SHP77 (cell line): ENCODE data around the gene NR5A1.

Experiments used
- DNase-seq, 2 experiments: peaks; one replicate each; lab custom pipeline; 2025; lab: John Stamatoyannopoulos, UW

The NR5A1 gene

GRCh38 chr9:124506931-124507879 lies at the start of gene NR5A1:
TSS of gene NR5A1 (minus strand) at chr9:124507399. CDS start at chr9:124503395, 4,004 bp downstream.
- no peak for DNase-seq

- DNase-seq = no peak
These were observed 47.8 kb upstream of the NR5A1 start for GRCh38 chr9:124555043-124555442.

GRCh38 chr9:124553738-124554137 lies 46.5 kb upstream of the NR5A1 start:
- DNase-seq = no peak

GRCh38 chr9:124552273-124552605 lies 45.0 kb upstream of the NR5A1 start:
- no peak for DNase-seq

- peak; percentile 37 to 38 for DNase-seq
These were observed 44.5 kb upstream of the NR5A1 start for GRCh38 chr9:124551472-124552272.

GRCh38 chr9:124550072-124550471 lies 42.9 kb upstream of the NR5A1 start:
- DNase-seq = no peak

GRCh38 chr9:124549016-124549415 lies 41.8 kb upstream of the NR5A1 start:
- DNase-seq = no peak

- no peak for DNase-seq
These were observed 37.3 kb upstream of the NR5A1 start for GRCh38 chr9:124544535-124544934.

- no peak for DNase-seq
These were observed 34.6 kb upstream of the NR5A1 start for GRCh38 chr9:124541824-124542223.

GRCh38 chr9:124537926-124538325 lies 30.7 kb upstream of the NR5A1 start:
- DNase-seq = no peak

GRCh38 chr9:124535846-124536245 lies 28.6 kb upstream of the NR5A1 start:
- no peak for DNase-seq

GRCh38 chr9:124532897-124533296 lies 25.7 kb upstream of the NR5A1 start:
- no peak for DNase-seq

GRCh38 chr9:124531115-124531514 lies 23.9 kb upstream of the NR5A1 start:
- no peak for DNase-seq

- no peak for DNase-seq
These were observed 23.0 kb upstream of the NR5A1 start for GRCh38 chr9:124530246-124530645.

- DNase-seq = no peak
These were observed 20.6 kb upstream of the NR5A1 start for GRCh38 chr9:124527781-124528180.

- no peak for DNase-seq
These were observed 19.0 kb upstream of the NR5A1 start for GRCh38 chr9:124526174-124526573.

GRCh38 chr9:124522121-124523098 lies 15.2 kb upstream of the NR5A1 start:
- no peak for DNase-seq

GRCh38 chr9:124521142-124521541 lies 13.9 kb upstream of the NR5A1 start:
- no peak for DNase-seq

- DNase-seq = no peak
These were observed 13.0 kb upstream of the NR5A1 start for GRCh38 chr9:124520206-124520596.

GRCh38 chr9:124518116-124518515 lies 10.9 kb upstream of the NR5A1 start:
- no peak for DNase-seq

GRCh38 chr9:124517600-124517999 lies 10.4 kb upstream of the NR5A1 start:
- no peak for DNase-seq

GRCh38 chr9:124514874-124515273 lies 7.7 kb upstream of the NR5A1 start:
- DNase-seq = no peak
